HEK293 (cell line): ENCODE measurements around the gene SHTN1.

Experiments used
- CTCF ChIA-PET: fragments of 350-600 bp; formaldehyde crosslinking; extraction: SDS; loops from one replicate; lab custom pipeline; 2021; ENCODE audit warnings: antibody characterized with exemption; lab: Yijun Ruan, JAX
- POLR2A ChIA-PET: fragments of 300-600 bp; formaldehyde crosslinking; extraction: SDS; loops from one replicate; lab custom pipeline; 2020; ENCODE audit warnings: antibody characterized with exemption, inconsistent platforms; lab: Yijun Ruan, JAX
- H3K27ac ChIP-seq: fragments of 200-500 bp; sonication (Bioruptor generic); 2 replicates; pipeline ENCODE4 v1.5.1; 2014; ENCODE audit warnings: low read depth, low read length, control low read depth, inconsistent platforms; ENCODE audit errors: extremely low read depth
- H3K36me3 ChIP-seq, 2 experiments: fragments of 200-500 bp in 1 of 2; sonication (Bioruptor generic) in 1 of 2; 1 replicate in 1 of 2; 2 replicates in 1 of 2; pipeline ENCODE4 v1.5.1; 2014 to 2017; ENCODE audit warnings: inconsistent platforms in 2 of 2, low read length in 2 of 2; ENCODE audit not compliant: control insufficient read depth in 2 of 2, insufficient read depth in 1 of 2
- H3K4me1 ChIP-seq: fragments of 200-500 bp; sonication (Bioruptor generic); 2 replicates; pipeline ENCODE4 v1.5.1; 2014; ENCODE audit warnings: mild to moderate bottlenecking, low read length, inconsistent platforms; ENCODE audit not compliant: control insufficient read depth, insufficient read depth
- H3K4me3 ChIP-seq: 2 replicates; pipeline ENCODE4 v1.5.1; 2011; ENCODE audit warnings: low read depth, mild to moderate bottlenecking, control low read depth, low read length, moderate library complexity
- H3K9me3 ChIP-seq: fragments of 200-500 bp; sonication (Bioruptor generic); 2 replicates; pipeline ENCODE4 v1.5.1; 2014; ENCODE audit warnings: low read depth, low read length, inconsistent platforms; ENCODE audit not compliant: control insufficient read depth, insufficient read depth
- GLI2 ChIP-seq: fragments of 450-650 bp; formaldehyde crosslinking; IDR thresholded peaks from 2 replicates; pipeline ENCODE4; 2017; ENCODE audit warnings: missing biosample characterization, missing genetic modification characterization, low read depth, borderline replicate concordance
- GLIS2 ChIP-seq: fragments of 450-650 bp; formaldehyde crosslinking; IDR thresholded peaks from 2 replicates; pipeline ENCODE4 v1.5.1; 2016; ENCODE audit warnings: missing biosample characterization, missing genetic modification characterization
- SCRT1 ChIP-seq: fragments of 450-650 bp; formaldehyde crosslinking; IDR thresholded peaks from 2 replicates; pipeline ENCODE4 v1.5.1; 2016; ENCODE audit warnings: missing biosample characterization, missing genetic modification characterization, borderline replicate concordance
- SP3 ChIP-seq: fragments of 450-650 bp; formaldehyde crosslinking; IDR thresholded peaks from 2 replicates; pipeline ENCODE4 v1.5.1; 2016; ENCODE audit warnings: missing biosample characterization, missing genetic modification characterization
- ZBTB17 ChIP-seq: fragments of 450-650 bp; formaldehyde crosslinking; IDR thresholded peaks from 2 replicates; pipeline ENCODE4 v1.5.1; 2016; ENCODE audit warnings: missing biosample characterization, missing genetic modification characterization
- ZNF174 ChIP-seq: fragments of 450-650 bp; formaldehyde crosslinking; IDR thresholded peaks from 2 replicates; pipeline ENCODE4 v1.5.0; 2017; ENCODE audit warnings: missing biosample characterization, mild to moderate bottlenecking, missing genetic modification characterization
- ZNF266 ChIP-seq: fragments of 450-650 bp; formaldehyde crosslinking; IDR thresholded peaks from 2 replicates; pipeline ENCODE4 v1.5.1; 2016; ENCODE audit warnings: missing biosample characterization, missing genetic modification characterization, low read depth
- ZNF341 ChIP-seq: fragments of 450-650 bp; formaldehyde crosslinking; IDR thresholded peaks from 2 replicates; pipeline ENCODE4; 2016; ENCODE audit warnings: low read depth, missing biosample characterization, missing genetic modification characterization
- ZNF354C ChIP-seq: fragments of 450-650 bp; formaldehyde crosslinking; IDR thresholded peaks from 2 replicates; pipeline ENCODE4 v1.5.1; 2016; ENCODE audit warnings: missing biosample characterization, missing genetic modification characterization, low read depth, borderline replicate concordance
- ZNF404 ChIP-seq: fragments of 450-650 bp; formaldehyde crosslinking; IDR thresholded peaks from 2 replicates; pipeline ENCODE4 v1.5.1; 2017; ENCODE audit warnings: missing biosample characterization, missing genetic modification characterization
- ZNF423 ChIP-seq: fragments of 450-650 bp; formaldehyde crosslinking; IDR thresholded peaks from 2 replicates; pipeline ENCODE4 v1.5.1; 2016; ENCODE audit warnings: missing biosample characterization, missing genetic modification characterization
- ZNF48 ChIP-seq: fragments of 450-650 bp; formaldehyde crosslinking; IDR thresholded peaks from 2 replicates; pipeline ENCODE4 v1.5.1; 2016; ENCODE audit warnings: missing biosample characterization, missing genetic modification characterization
- ZNF501 ChIP-seq: fragments of 450-650 bp; formaldehyde crosslinking; IDR thresholded peaks from 2 replicates; pipeline ENCODE4 v1.5.1; 2016; ENCODE audit warnings: missing biosample characterization, missing genetic modification characterization
- ZNF510 ChIP-seq: fragments of 450-650 bp; formaldehyde crosslinking; IDR thresholded peaks from 2 replicates; pipeline ENCODE4 v1.5.1; 2018; ENCODE audit warnings: mild to moderate bottlenecking, missing genetic modification characterization, missing biosample characterization; ENCODE audit not compliant: insufficient replicate concordance
- ZNF660 ChIP-seq: fragments of 450-650 bp; IDR thresholded peaks from 2 replicates; pipeline ENCODE4 v1.5.1; 2018; ENCODE audit warnings: missing biosample characterization, mild to moderate bottlenecking, missing genetic modification characterization
- ZNF670 ChIP-seq: fragments of 450-650 bp; formaldehyde crosslinking; IDR thresholded peaks from 2 replicates; pipeline ENCODE4 v1.5.1; 2016; ENCODE audit warnings: missing biosample characterization, missing genetic modification characterization, low read depth
- ZNF747 ChIP-seq: fragments of 450-650 bp; formaldehyde crosslinking; IDR thresholded peaks from 2 replicates; pipeline ENCODE4 v1.5.1; 2016; ENCODE audit warnings: missing biosample characterization, missing genetic modification characterization
- TF ChIP-seq, protein P1 (sequence below): fragments of 450-650 bp; formaldehyde crosslinking; IDR thresholded peaks from 2 replicates; pipeline ENCODE4 v1.5.1; 2016; ENCODE audit warnings: missing biosample characterization, missing genetic modification characterization, borderline replicate concordance
- TF ChIP-seq, protein P2 (sequence below): fragments of 450-650 bp; formaldehyde crosslinking; optimal IDR thresholded peaks from 2 replicates; pipeline ENCODE3; 2016; ENCODE audit warnings: missing biosample characterization, mild to moderate bottlenecking, missing genetic modification characterization
- TF ChIP-seq, protein P3 (sequence below): fragments of 450-650 bp; formaldehyde crosslinking; IDR thresholded peaks from 2 replicates; pipeline ENCODE4 v1.5.1; 2016; ENCODE audit warnings: missing biosample characterization, missing genetic modification characterization
- TF ChIP-seq, protein P4 (sequence below): fragments of 450-650 bp; formaldehyde crosslinking; conservative IDR thresholded peaks from 2 replicates; pipeline ENCODE4 v1.5.1; 2016; ENCODE audit warnings: low read depth, missing biosample characterization, missing genetic modification characterization
- TF ChIP-seq, protein P5 (sequence below): fragments of 450-650 bp; formaldehyde crosslinking; IDR thresholded peaks from 2 replicates; pipeline ENCODE4 v1.5.1; 2016; ENCODE audit warnings: missing biosample characterization, missing genetic modification characterization

The SHTN1 gene

DNA sequence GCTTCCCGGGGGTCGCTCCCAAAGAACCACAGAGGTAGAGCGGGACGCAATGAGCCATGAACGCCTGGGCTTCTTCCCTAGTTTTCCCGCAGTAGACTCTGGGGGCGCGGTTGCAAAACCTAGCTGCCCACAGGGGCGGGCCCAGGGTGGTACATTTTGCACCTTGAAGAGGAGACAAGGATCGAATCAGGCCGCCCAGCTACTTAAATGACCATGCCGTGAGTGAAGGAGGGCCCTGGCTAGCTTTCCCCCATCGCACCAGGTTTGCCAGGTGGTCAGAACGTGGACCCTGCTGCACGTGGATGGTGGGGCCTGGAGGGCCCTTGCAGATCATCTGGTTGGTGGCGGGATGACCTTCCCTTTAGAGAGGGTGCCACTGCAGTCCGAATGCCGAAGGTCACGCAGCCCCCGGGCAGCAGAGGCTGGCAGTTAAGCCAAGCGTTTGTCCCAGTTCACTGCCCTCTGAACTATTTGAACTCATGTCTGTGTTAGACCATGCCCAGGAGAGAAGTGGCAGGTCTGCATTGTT lies 604 bp upstream of the SHTN1 start:
- Histone ChIP-seq H3K36me3 (no peaks in the 10 kb centered on the region), H3K9me3 (no peaks in the 10 kb centered on the region), H3K27ac (peak overlapping the region; percentile 91), H3K4me1 (peaks cover 9% of the 10 kb centered on the region; the same call in 1 of the 2 replicates), H3K4me3 (peak overlapping the region; percentile 80)
- ChIA-PET CTCF (interaction anchor here (0.7 to 1.9 kb wide), 5 partner anchors 9 to 417 kb away, joined by 3 to 5 read pairs (median 5); no protein-coding TSS in a partner anchor), POLR2A (interaction anchor here (0.9 to 1.6 kb wide), 5 partner anchors 14 to 169 kb away, joined by 3 to 5 read pairs (median 4); partner anchors contain the start of gene ENO4)
- TF ChIP-seq, protein P1, sequence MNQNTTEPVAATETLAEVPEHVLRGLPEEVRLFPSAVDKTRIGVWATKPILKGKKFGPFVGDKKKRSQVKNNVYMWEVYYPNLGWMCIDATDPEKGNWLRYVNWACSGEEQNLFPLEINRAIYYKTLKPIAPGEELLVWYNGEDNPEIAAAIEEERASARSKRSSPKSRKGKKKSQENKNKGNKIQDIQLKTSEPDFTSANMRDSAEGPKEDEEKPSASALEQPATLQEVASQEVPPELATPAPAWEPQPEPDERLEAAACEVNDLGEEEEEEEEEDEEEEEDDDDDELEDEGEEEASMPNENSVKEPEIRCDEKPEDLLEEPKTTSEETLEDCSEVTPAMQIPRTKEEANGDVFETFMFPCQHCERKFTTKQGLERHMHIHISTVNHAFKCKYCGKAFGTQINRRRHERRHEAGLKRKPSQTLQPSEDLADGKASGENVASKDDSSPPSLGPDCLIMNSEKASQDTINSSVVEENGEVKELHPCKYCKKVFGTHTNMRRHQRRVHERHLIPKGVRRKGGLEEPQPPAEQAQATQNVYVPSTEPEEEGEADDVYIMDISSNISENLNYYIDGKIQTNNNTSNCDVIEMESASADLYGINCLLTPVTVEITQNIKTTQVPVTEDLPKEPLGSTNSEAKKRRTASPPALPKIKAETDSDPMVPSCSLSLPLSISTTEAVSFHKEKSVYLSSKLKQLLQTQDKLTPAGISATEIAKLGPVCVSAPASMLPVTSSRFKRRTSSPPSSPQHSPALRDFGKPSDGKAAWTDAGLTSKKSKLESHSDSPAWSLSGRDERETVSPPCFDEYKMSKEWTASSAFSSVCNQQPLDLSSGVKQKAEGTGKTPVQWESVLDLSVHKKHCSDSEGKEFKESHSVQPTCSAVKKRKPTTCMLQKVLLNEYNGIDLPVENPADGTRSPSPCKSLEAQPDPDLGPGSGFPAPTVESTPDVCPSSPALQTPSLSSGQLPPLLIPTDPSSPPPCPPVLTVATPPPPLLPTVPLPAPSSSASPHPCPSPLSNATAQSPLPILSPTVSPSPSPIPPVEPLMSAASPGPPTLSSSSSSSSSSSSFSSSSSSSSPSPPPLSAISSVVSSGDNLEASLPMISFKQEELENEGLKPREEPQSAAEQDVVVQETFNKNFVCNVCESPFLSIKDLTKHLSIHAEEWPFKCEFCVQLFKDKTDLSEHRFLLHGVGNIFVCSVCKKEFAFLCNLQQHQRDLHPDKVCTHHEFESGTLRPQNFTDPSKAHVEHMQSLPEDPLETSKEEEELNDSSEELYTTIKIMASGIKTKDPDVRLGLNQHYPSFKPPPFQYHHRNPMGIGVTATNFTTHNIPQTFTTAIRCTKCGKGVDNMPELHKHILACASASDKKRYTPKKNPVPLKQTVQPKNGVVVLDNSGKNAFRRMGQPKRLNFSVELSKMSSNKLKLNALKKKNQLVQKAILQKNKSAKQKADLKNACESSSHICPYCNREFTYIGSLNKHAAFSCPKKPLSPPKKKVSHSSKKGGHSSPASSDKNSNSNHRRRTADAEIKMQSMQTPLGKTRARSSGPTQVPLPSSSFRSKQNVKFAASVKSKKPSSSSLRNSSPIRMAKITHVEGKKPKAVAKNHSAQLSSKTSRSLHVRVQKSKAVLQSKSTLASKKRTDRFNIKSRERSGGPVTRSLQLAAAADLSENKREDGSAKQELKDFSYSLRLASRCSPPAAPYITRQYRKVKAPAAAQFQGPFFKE (tag by site-specific recombination): no peak
- TF ChIP-seq ZNF747 (no peak), ZNF660 (tag by site-specific recombination) (0 out of 2 replicates have a peak, but pooled peaks have one; percentile 2), GLIS2 (tag by site-specific recombination) (peak; percentile 74), GLI2 (tag by site-specific recombination) (no peak), ZNF423 (tag by site-specific recombination) (no peak), SP3 (tag by site-specific recombination) (peak; percentile 82), ZNF501 (tag by site-specific recombination) (0 out of 2 replicates have a peak, but pooled peaks have one; percentile 33), ZBTB17 (tag by site-specific recombination) (0 out of 2 replicates have a peak, but pooled peaks have one; percentile 4), ZNF341 (tag by site-specific recombination) (peak; percentile 76), ZNF266 (tag by site-specific recombination) (no peak), ZNF670 (no peak), ZNF404 (no peak), ZNF510 (tag by site-specific recombination) (no peak), ZNF48 (tag by site-specific recombination) (no peak), ZNF174 (tag by site-specific recombination) (no peak), SCRT1 (tag by site-specific recombination) (0 out of 2 replicates have a peak, but pooled peaks have one; percentile 4), ZNF354C (no peak)
- TF ChIP-seq, protein P2, sequence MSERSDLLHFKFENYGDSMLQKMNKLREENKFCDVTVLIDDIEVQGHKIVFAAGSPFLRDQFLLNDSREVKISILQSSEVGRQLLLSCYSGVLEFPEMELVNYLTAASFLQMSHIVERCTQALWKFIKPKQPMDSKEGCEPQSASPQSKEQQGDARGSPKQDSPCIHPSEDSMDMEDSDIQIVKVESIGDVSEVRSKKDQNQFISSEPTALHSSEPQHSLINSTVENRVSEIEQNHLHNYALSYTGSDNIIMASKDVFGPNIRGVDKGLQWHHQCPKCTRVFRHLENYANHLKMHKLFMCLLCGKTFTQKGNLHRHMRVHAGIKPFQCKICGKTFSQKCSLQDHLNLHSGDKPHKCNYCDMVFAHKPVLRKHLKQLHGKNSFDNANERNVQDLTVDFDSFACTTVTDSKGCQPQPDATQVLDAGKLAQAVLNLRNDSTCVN (tag by site-specific recombination): no peak
- TF ChIP-seq, protein P3, sequence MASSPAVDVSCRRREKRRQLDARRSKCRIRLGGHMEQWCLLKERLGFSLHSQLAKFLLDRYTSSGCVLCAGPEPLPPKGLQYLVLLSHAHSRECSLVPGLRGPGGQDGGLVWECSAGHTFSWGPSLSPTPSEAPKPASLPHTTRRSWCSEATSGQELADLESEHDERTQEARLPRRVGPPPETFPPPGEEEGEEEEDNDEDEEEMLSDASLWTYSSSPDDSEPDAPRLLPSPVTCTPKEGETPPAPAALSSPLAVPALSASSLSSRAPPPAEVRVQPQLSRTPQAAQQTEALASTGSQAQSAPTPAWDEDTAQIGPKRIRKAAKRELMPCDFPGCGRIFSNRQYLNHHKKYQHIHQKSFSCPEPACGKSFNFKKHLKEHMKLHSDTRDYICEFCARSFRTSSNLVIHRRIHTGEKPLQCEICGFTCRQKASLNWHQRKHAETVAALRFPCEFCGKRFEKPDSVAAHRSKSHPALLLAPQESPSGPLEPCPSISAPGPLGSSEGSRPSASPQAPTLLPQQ (tag by site-specific recombination): no peak
- TF ChIP-seq, protein P4, sequence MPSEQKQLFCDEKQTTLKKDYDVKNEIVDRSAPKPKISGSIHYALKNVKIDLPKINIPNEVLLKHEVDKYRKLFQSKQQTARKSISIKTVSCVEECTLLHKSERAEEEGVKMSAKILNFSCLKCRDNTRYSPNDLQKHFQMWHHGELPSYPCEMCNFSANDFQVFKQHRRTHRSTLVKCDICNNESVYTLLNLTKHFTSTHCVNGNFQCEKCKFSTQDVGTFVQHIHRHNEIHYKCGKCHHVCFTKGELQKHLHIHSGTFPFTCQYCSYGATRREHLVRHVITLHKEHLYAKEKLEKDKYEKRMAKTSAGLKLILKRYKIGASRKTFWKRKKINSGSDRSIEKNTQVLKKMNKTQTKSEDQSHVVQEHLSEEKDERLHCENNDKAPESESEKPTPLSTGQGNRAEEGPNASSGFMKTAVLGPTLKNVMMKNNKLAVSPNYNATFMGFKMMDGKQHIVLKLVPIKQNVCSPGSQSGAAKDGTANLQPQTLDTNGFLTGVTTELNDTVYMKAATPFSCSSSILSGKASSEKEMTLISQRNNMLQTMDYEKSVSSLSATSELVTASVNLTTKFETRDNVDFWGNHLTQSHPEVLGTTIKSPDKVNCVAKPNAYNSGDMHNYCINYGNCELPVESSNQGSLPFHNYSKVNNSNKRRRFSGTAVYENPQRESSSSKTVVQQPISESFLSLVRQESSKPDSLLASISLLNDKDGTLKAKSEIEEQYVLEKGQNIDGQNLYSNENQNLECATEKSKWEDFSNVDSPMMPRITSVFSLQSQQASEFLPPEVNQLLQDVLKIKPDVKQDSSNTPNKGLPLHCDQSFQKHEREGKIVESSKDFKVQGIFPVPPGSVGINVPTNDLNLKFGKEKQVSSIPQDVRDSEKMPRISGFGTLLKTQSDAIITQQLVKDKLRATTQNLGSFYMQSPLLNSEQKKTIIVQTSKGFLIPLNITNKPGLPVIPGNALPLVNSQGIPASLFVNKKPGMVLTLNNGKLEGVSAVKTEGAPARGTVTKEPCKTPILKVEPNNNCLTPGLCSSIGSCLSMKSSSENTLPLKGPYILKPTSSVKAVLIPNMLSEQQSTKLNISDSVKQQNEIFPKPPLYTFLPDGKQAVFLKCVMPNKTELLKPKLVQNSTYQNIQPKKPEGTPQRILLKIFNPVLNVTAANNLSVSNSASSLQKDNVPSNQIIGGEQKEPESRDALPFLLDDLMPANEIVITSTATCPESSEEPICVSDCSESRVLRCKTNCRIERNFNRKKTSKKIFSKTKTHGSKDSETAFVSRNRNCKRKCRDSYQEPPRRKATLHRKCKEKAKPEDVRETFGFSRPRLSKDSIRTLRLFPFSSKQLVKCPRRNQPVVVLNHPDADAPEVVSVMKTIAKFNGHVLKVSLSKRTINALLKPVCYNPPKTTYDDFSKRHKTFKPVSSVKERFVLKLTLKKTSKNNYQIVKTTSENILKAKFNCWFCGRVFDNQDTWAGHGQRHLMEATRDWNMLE: no peak
- TF ChIP-seq, protein P5, sequence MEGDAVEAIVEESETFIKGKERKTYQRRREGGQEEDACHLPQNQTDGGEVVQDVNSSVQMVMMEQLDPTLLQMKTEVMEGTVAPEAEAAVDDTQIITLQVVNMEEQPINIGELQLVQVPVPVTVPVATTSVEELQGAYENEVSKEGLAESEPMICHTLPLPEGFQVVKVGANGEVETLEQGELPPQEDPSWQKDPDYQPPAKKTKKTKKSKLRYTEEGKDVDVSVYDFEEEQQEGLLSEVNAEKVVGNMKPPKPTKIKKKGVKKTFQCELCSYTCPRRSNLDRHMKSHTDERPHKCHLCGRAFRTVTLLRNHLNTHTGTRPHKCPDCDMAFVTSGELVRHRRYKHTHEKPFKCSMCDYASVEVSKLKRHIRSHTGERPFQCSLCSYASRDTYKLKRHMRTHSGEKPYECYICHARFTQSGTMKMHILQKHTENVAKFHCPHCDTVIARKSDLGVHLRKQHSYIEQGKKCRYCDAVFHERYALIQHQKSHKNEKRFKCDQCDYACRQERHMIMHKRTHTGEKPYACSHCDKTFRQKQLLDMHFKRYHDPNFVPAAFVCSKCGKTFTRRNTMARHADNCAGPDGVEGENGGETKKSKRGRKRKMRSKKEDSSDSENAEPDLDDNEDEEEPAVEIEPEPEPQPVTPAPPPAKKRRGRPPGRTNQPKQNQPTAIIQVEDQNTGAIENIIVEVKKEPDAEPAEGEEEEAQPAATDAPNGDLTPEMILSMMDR: peak; percentile 78
